ENCODE results near the gene HEYL.

GRCh38 chr1:39688706-39689105 lies 49.3 kb upstream of the HEYL start:
- TF ChIP-seq POLR2A (IDR thresholded peaks at IDR 0.05) = no peak
- TF ChIP-seq, protein P1, sequence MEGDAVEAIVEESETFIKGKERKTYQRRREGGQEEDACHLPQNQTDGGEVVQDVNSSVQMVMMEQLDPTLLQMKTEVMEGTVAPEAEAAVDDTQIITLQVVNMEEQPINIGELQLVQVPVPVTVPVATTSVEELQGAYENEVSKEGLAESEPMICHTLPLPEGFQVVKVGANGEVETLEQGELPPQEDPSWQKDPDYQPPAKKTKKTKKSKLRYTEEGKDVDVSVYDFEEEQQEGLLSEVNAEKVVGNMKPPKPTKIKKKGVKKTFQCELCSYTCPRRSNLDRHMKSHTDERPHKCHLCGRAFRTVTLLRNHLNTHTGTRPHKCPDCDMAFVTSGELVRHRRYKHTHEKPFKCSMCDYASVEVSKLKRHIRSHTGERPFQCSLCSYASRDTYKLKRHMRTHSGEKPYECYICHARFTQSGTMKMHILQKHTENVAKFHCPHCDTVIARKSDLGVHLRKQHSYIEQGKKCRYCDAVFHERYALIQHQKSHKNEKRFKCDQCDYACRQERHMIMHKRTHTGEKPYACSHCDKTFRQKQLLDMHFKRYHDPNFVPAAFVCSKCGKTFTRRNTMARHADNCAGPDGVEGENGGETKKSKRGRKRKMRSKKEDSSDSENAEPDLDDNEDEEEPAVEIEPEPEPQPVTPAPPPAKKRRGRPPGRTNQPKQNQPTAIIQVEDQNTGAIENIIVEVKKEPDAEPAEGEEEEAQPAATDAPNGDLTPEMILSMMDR (IDR thresholded peaks at IDR 0.05) = no peak
